HepG2 (cell line): Measurements from ENCODE around the gene STEAP3. TPM values are rescaled to one million over a fixed set of nuclear protein-coding genes. Genes with fewer than 3 reads are reported as not detected.

Experiments
- ARNT ChIP-seq: fragments of 450-650 bp; IDR thresholded peaks from 2 replicates; pipeline ENCODE4 v1.6.1; 2017
- ATF1 ChIP-seq: IDR thresholded peaks from 2 replicates; pipeline ENCODE4 v1.6.1; 2016; ENCODE audit warnings: mild to moderate bottlenecking, control low read depth
- BRD4 ChIP-seq: sonication (generic); formaldehyde crosslinking; IDR thresholded peaks from 2 replicates; pipeline ENCODE4 v1.4.0; 2020; ENCODE audit warnings: missing genetic modification reagents
- GFI1 ChIP-seq: sonication (generic); formaldehyde crosslinking; IDR thresholded peaks from 2 replicates; pipeline ENCODE4 v1.5.0; 2020; ENCODE audit warnings: missing genetic modification reagents, mild to moderate bottlenecking, borderline replicate concordance
- HNRNPH1 ChIP-seq: fragments of 200-400 bp; formaldehyde crosslinking; optimal IDR thresholded peaks from 2 replicates; pipeline ENCODE3; 2017; ENCODE audit warnings: mild to moderate bottlenecking, low read depth, low read length
- ISX ChIP-seq: sonication (generic); formaldehyde crosslinking; conservative IDR thresholded peaks from 2 replicates; pipeline ENCODE4 v1.5.0; 2020; ENCODE audit warnings: missing genetic modification reagents
- KLF15 ChIP-seq: sonication (generic); formaldehyde crosslinking; IDR thresholded peaks from 2 replicates; pipeline ENCODE4 v1.8.1; 2023; ENCODE audit warnings: borderline replicate concordance, mild to moderate bottlenecking, inconsistent platforms, missing genetic modification reagents, mixed read lengths
- MAZ ChIP-seq, 2 experiments: sonication (generic) in 1 of 2; formaldehyde crosslinking in 1 of 2; IDR thresholded peaks; 2 replicates each; pipeline versions ENCODE4 v1.5.0 to v1.6.1; 2012 to 2020; ENCODE audit warnings: low read depth in 2 of 2, mild to moderate bottlenecking in 2 of 2, borderline replicate concordance in 1 of 2, improper control_type of control experiment in 1 of 2, low read length in 1 of 2, missing genetic modification reagents in 1 of 2, moderate library complexity in 1 of 2
- MED8 ChIP-seq: sonication (generic); formaldehyde crosslinking; IDR thresholded peaks from 2 replicates; pipeline ENCODE4 v1.8.1; 2023; ENCODE audit warnings: mild to moderate bottlenecking, missing genetic modification reagents; ENCODE audit not compliant: insufficient replicate concordance
- MYNN ChIP-seq: sonication (generic); formaldehyde crosslinking; IDR thresholded peaks from 2 replicates; pipeline ENCODE4 v1.4.0; 2020; ENCODE audit warnings: mild to moderate bottlenecking, low read depth, missing genetic modification reagents
- NFKBIZ ChIP-seq: IDR thresholded peaks from 2 replicates; pipeline ENCODE4 v1.6.1; 2018; ENCODE audit warnings: missing genetic modification reagents, missing compliant biosample characterization
- NRL ChIP-seq: sonication (generic); formaldehyde crosslinking; IDR thresholded peaks from 2 replicates; pipeline ENCODE4 v1.5.0; 2020; ENCODE audit warnings: missing genetic modification reagents, mild to moderate bottlenecking, moderate library complexity, borderline replicate concordance
- SALL2 ChIP-seq: sonication (generic); formaldehyde crosslinking; IDR thresholded peaks from 2 replicates; pipeline ENCODE4 v1.8.1; 2023; ENCODE audit warnings: mild to moderate bottlenecking, missing genetic modification reagents, inconsistent platforms
- SNAI1 ChIP-seq: sonication (generic); formaldehyde crosslinking; IDR thresholded peaks from 2 replicates; pipeline ENCODE4 v1.5.0; 2020; ENCODE audit warnings: mild to moderate bottlenecking, missing genetic modification reagents, borderline replicate concordance
- ZFY ChIP-seq: sonication (generic); formaldehyde crosslinking; IDR thresholded peaks from 2 replicates; pipeline ENCODE4 v1.4.0; 2020; ENCODE audit warnings: missing genetic modification reagents
- ZKSCAN5 ChIP-seq: sonication (generic); formaldehyde crosslinking; IDR thresholded peaks from 2 replicates; pipeline ENCODE4 v1.5.1; 2020; ENCODE audit warnings: mild to moderate bottlenecking, missing genetic modification reagents
- ZNF12 ChIP-seq: sonication (generic); formaldehyde crosslinking; IDR thresholded peaks from 2 replicates; pipeline ENCODE4 v1.5.0; 2020; ENCODE audit warnings: missing genetic modification reagents
- ZNF225 ChIP-seq: sonication (generic); formaldehyde crosslinking; IDR thresholded peaks from 2 replicates; pipeline ENCODE4 v1.4.0; 2020; ENCODE audit warnings: mild to moderate bottlenecking, missing genetic modification reagents
- ZNF614 ChIP-seq: IDR thresholded peaks from 2 replicates; pipeline ENCODE4 v1.6.1; 2018; ENCODE audit warnings: missing biosample characterization, missing genetic modification reagents, inconsistent platforms, borderline replicate concordance
- ZNF644 ChIP-seq: IDR thresholded peaks from 2 replicates; pipeline ENCODE4 v1.6.1; 2016; ENCODE audit warnings: low read depth
- ZNF781 ChIP-seq: sonication (generic); formaldehyde crosslinking; IDR thresholded peaks from 2 replicates; pipeline ENCODE4 v1.5.1; 2020; ENCODE audit warnings: borderline replicate concordance, mild to moderate bottlenecking, missing genetic modification reagents; ENCODE audit errors: not compliant biosample characterization
- polyA plus RNA-seq, 8 experiments: library from polyadenylated mRNA; depleted of rRNA in 3 of 8; stranded (reverse) in 7 of 8; unstranded in 1 of 8; fragments of >200 nt; fragmentation: Illumina TruSeq in 4 of 8; extraction: Trizol in 4 of 8; gene quantifications; 2 replicates each; pipeline versions ENCODE4 v1.2.1 to v1.2.3, GENCODE V29; 2011 to 2016; ENCODE audit warnings: low read depth in 4 of 8, missing spikeins in 1 of 8, mixed read lengths in 1 of 8; ENCODE audit not compliant: insufficient read depth in 1 of 8
- total RNA-seq, 5 experiments: library from RNA; depleted of rRNA; stranded (reverse); fragments of >200 nt; fragmentation: Illumina TruSeq; extraction: Trizol; gene quantifications; 2 replicates each; pipeline ENCODE4 v1.2.3, GENCODE V29; 2016; ENCODE audit warnings: low read depth in 1 of 5
- TF ChIP-seq, protein P1 (sequence below): sonication (generic); formaldehyde crosslinking; IDR thresholded peaks from 2 replicates; pipeline ENCODE4 v1.4.0; 2020; ENCODE audit warnings: mild to moderate bottlenecking, low read depth, missing genetic modification reagents
- TF ChIP-seq, protein P2 (sequence below): fragments of 450-650 bp; IDR thresholded peaks from 2 replicates; pipeline ENCODE4 v1.6.1; 2016
- TF ChIP-seq, protein P3 (sequence below): IDR thresholded peaks from 2 replicates; pipeline ENCODE4 v1.6.1; 2012; ENCODE audit warnings: low read depth, low read length, improper control_type of control experiment
- TF ChIP-seq, protein P4 (sequence below): sonication (generic); formaldehyde crosslinking; IDR thresholded peaks from 2 replicates; pipeline ENCODE4 v1.4.0; 2020; ENCODE audit warnings: missing genetic modification reagents

STEAP3 gene
- total and polyA plus RNA-seq, 2 of the 13 experiments (the other 11 are each of a cell fraction or from before 2014, with no cell fraction given), result 7.3 to 21.1 TPM

DNA sequence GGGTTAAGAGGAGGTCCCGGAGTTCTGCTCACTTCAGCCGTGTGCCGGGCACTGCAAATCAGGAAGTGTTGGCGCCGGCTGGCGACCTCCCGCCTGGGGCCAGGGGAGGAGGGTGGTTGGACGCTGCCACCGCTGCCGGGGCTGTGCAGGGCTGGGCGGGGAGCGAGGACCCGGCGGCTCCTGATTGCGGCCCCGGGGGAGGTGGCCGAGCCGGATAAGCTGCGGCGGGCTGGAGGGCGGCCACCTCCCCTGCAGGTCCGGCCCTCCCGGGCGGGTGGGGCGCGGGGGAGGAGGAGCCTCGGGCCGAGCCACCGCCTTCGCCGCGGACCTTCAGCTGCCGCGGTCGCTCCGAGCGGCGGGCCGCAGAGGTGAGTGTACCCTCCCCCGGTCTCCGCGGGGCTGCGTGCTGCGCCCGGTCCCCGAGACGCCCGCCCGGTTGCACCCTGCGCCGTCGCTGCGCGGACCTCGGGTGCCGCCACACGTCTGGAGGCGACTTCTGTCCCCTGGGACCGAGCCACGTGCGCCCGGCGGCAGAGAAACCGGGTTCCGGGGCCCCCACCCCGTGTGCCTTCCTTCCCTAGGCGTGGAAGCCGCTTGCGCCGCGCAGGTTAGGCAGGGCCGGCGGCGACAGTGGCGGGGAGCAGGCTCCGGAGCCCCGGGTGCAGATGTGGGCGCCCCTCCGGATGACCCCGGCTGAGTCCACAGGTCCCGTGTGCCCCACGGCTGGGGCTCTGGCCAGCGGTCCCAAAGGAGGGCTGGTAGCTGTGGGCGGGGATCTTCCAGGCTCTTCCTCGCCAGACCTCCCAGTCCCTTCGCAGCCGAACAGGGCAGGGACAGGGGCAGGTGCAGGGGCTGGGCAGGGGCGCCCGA, at the start of gene STEAP3 (continued):
- TF ChIP-seq HNRNPH1, result no peak
- TF ChIP-seq SNAI1, result no peak
- TF ChIP-seq, protein P1, sequence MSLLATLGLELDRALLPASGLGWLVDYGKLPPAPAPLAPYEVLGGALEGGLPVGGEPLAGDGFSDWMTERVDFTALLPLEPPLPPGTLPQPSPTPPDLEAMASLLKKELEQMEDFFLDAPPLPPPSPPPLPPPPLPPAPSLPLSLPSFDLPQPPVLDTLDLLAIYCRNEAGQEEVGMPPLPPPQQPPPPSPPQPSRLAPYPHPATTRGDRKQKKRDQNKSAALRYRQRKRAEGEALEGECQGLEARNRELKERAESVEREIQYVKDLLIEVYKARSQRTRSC (CRISPR knock-in tag), result no peak
- peak; percentile 63 for TF ChIP-seq ZNF781 (CRISPR knock-in tag)
- peak; percentile 73; the same call in 1 of the 2 replicates for TF ChIP-seq NRL (CRISPR knock-in tag)
- TF ChIP-seq GFI1 (CRISPR knock-in tag), result peak; percentile 69; the same call in 1 of the 2 replicates
- no peak for TF ChIP-seq MAZ (IDR thresholded peaks at IDR 0.05; ENCODE audit: borderline replicate concordance, low read depth, low read length)
- peak; percentile 79 for TF ChIP-seq MAZ (CRISPR knock-in tag; IDR thresholded peaks at IDR 0.05; ENCODE audit: low read depth)
- no peak for TF ChIP-seq ZKSCAN5 (CRISPR knock-in tag)
- TF ChIP-seq, protein P2, sequence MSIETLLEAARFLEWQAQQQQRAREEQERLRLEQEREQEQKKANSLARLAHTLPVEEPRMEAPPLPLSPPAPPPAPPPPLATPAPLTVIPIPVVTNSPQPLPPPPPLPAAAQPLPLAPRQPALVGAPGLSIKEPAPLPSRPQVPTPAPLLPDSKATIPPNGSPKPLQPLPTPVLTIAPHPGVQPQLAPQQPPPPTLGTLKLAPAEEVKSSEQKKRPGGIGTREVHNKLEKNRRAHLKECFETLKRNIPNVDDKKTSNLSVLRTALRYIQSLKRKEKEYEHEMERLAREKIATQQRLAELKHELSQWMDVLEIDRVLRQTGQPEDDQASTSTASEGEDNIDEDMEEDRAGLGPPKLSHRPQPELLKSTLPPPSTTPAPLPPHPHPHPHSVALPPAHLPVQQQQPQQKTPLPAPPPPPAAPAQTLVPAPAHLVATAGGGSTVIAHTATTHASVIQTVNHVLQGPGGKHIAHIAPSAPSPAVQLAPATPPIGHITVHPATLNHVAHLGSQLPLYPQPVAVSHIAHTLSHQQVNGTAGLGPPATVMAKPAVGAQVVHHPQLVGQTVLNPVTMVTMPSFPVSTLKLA, result no peak
- TF ChIP-seq BRD4 (CRISPR knock-in tag), result no peak
- TF ChIP-seq, protein P3, sequence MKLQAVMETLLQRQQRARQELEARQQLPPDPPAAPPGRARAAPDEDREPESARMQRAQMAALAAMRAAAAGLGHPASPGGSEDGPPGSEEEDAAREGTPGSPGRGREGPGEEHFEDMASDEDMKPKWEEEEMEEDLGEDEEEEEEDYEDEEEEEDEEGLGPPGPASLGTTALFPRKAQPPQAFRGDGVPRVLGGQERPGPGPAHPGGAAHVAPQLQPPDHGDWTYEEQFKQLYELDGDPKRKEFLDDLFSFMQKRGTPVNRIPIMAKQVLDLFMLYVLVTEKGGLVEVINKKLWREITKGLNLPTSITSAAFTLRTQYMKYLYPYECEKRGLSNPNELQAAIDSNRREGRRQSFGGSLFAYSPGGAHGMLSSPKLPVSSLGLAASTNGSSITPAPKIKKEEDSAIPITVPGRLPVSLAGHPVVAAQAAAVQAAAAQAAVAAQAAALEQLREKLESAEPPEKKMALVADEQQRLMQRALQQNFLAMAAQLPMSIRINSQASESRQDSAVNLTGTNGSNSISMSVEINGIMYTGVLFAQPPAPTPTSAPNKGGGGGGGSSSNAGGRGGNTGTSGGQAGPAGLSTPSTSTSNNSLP, result no peak
- TF ChIP-seq SALL2 (CRISPR knock-in tag), result peak; percentile 42
- peak; percentile 15; the same call in 1 of the 2 replicates for TF ChIP-seq ZNF12 (CRISPR knock-in tag)
- TF ChIP-seq ZNF614 (CRISPR knock-in tag), result no peak
- no peak for TF ChIP-seq MYNN (CRISPR knock-in tag)
- TF ChIP-seq, protein P4, sequence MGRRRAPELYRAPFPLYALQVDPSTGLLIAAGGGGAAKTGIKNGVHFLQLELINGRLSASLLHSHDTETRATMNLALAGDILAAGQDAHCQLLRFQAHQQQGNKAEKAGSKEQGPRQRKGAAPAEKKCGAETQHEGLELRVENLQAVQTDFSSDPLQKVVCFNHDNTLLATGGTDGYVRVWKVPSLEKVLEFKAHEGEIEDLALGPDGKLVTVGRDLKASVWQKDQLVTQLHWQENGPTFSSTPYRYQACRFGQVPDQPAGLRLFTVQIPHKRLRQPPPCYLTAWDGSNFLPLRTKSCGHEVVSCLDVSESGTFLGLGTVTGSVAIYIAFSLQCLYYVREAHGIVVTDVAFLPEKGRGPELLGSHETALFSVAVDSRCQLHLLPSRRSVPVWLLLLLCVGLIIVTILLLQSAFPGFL, result no peak
- peak; percentile 87 for TF ChIP-seq ZFY (CRISPR knock-in tag)
- TF ChIP-seq NFKBIZ, result no peak
- no peak for TF ChIP-seq ZNF644 (CRISPR knock-in tag)
- no peak for TF ChIP-seq ATF1 (CRISPR knock-in tag)
- peak; percentile 88 for TF ChIP-seq MED8 (CRISPR knock-in tag)
- no peak for TF ChIP-seq ISX
- peak; percentile 64; the same call in 1 of the 2 replicates for TF ChIP-seq ZNF225 (CRISPR knock-in tag)
- no peak for TF ChIP-seq KLF15 (CRISPR knock-in tag)
- no peak for TF ChIP-seq ARNT
